DND-41 (cell line): Measurements from ENCODE around the gene MS4A14.

ENCODE experiments used
- ATAC-seq: fragments of 200-7000 bp; cut with Tn5 transposase; 3 replicates; pipeline ENCODE4 v1.9.1; 2021; ENCODE audit warnings: low read depth; ENCODE audit not compliant: insufficient read depth
- DNase-seq: peaks from one replicate; pipeline ENCODE4 v3.0.0-alpha.2; 2020
- H2AFZ ChIP-seq: 2 replicates; pipeline ENCODE4 v1.6.0; 2012; ENCODE audit warnings: low read depth, low read length
- H3K27ac ChIP-seq: 2 replicates; pipeline ENCODE4 v1.5.1; 2012; ENCODE audit warnings: low read length, inconsistent platforms
- H3K27me3 ChIP-seq: fragments of 200-600 bp; sonication (generic); 2 replicates; pipeline ENCODE4 v1.6.0; 2012; ENCODE audit warnings: low read length, mild to moderate bottlenecking, inconsistent platforms; ENCODE audit not compliant: insufficient read depth, poor library complexity
- H3K36me3 ChIP-seq: 2 replicates; pipeline ENCODE4 v1.5.1; 2012; ENCODE audit warnings: low read length, inconsistent platforms; ENCODE audit not compliant: insufficient read depth
- H3K4me1 ChIP-seq: 2 replicates; pipeline ENCODE4 v1.5.1; 2012; ENCODE audit warnings: mild to moderate bottlenecking, low read length; ENCODE audit not compliant: insufficient read depth
- H3K4me2 ChIP-seq: 2 replicates; pipeline ENCODE4 v1.6.0; 2012; ENCODE audit warnings: mild to moderate bottlenecking, moderate library complexity, low read length, inconsistent platforms; ENCODE audit not compliant: insufficient read depth
- H3K4me3 ChIP-seq, 2 experiments: fragments of 200-600 bp in 1 of 2; shearing (Covaris generic) in 1 of 2; 2 replicates each; pipeline ENCODE4 v1.5.1; 2012 to 2016; ENCODE audit warnings: inconsistent platforms in 2 of 2, low read length in 2 of 2, mild to moderate bottlenecking in 2 of 2, low read depth in 1 of 2, moderate library complexity in 1 of 2
- H3K79me2 ChIP-seq: 2 replicates; pipeline ENCODE4 v1.6.0; 2012; ENCODE audit warnings: low read length, inconsistent platforms; ENCODE audit not compliant: insufficient read depth
- H3K9ac ChIP-seq: 2 replicates; pipeline ENCODE4 v1.6.0; 2012; ENCODE audit warnings: low read depth, mild to moderate bottlenecking, inconsistent platforms, low read length, moderate library complexity
- H3K9me3 ChIP-seq: 2 replicates; pipeline ENCODE4 v1.5.1; 2012; ENCODE audit warnings: low read length, moderate library complexity, mild to moderate bottlenecking, inconsistent platforms; ENCODE audit not compliant: insufficient read depth, severe bottlenecking
- H4K20me1 ChIP-seq: 2 replicates; pipeline ENCODE4 v1.6.0; 2012; ENCODE audit warnings: low read length; ENCODE audit not compliant: insufficient read depth
- EZH2 ChIP-seq: IDR thresholded peaks from 3 replicates; pipeline ENCODE4 v1.6.1; 2012; ENCODE audit warnings: borderline replicate concordance, low read depth, mild to moderate bottlenecking, moderate library complexity, low read length, inconsistent platforms; ENCODE audit not compliant: severe bottlenecking
- TF ChIP-seq, protein P1 (sequence below): IDR thresholded peaks from 2 replicates; pipeline ENCODE4 v1.5.1; 2012; ENCODE audit warnings: borderline replicate concordance, low read length, moderate library complexity, mild to moderate bottlenecking; ENCODE audit not compliant: poor library complexity, severe bottlenecking; ENCODE audit errors: extremely low read depth

MS4A14 gene

DNA sequence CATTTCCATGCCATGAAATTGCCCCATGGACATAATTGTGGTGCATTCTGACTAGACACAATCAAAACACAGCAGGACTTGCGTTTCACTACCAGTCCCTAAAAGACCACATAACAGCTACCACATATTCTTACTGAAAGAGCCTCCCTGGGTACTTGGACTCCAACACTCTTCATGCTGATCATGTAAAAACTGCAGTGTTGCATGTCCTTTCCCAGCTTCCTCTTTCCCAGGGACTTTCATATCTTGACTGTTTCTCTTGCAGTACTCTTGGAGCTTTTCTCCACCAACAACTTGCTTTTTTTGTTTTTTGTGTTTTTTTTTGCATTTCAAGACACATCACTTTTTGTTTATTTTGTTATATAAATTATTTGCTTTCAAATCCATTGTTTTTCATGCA is 46.3 kb upstream of the MS4A14 start:
- no peak for DNase-seq

DNA sequence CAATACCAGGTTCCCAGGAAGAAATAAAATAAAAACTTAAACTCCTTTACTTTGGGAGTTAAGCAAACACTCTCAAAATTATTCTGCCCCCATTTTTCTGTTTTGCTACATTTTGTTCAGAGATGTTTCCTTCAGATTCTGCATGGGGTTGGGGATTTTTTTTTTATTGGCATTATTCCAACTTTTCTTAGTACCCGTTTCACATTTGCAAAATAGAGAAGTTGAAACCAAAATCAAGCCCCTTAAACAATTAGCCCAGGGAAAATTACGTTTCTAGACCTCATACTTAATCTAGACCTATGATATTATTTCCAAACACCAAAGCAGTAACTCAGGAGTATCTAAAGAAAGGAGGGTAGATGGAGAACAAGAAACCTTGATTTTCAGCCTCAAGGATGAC is 38.5 kb upstream of the MS4A14 start:
- TF ChIP-seq EZH2: no peak
- TF ChIP-seq, protein P1, sequence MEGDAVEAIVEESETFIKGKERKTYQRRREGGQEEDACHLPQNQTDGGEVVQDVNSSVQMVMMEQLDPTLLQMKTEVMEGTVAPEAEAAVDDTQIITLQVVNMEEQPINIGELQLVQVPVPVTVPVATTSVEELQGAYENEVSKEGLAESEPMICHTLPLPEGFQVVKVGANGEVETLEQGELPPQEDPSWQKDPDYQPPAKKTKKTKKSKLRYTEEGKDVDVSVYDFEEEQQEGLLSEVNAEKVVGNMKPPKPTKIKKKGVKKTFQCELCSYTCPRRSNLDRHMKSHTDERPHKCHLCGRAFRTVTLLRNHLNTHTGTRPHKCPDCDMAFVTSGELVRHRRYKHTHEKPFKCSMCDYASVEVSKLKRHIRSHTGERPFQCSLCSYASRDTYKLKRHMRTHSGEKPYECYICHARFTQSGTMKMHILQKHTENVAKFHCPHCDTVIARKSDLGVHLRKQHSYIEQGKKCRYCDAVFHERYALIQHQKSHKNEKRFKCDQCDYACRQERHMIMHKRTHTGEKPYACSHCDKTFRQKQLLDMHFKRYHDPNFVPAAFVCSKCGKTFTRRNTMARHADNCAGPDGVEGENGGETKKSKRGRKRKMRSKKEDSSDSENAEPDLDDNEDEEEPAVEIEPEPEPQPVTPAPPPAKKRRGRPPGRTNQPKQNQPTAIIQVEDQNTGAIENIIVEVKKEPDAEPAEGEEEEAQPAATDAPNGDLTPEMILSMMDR: no peak

More for the DNA sequence above, 46.3 kb upstream of the MS4A14 start:
- ATAC-seq: no peak
- Histone ChIP-seq H3K9me3 (peaks cover 8% of the 10 kb centered on the region), H3K4me2 (no peak overlapping the region), H3K4me1 (no peaks in the 10 kb centered on the region), H3K36me3 (no peaks in the 10 kb centered on the region), H4K20me1 (no peaks in the 10 kb centered on the region), H3K79me2 (no peaks in the 10 kb centered on the region), H2AFZ (no peak overlapping the region), H3K4me3 (no peak overlapping the region), H3K27ac (no peak overlapping the region), H3K9ac (no peak overlapping the region), H3K27me3 (no peaks in the 10 kb centered on the region)
- no peak for TF ChIP-seq EZH2
- TF ChIP-seq, protein P1: no peak

GRCh38 chr11:60360621-60361020 is 35.6 kb upstream of the MS4A14 start:
- peak overlapping the region in 1 of 2 experiments; percentile 21; a peak in 1 of 4 replicates for H3K4me3 ChIP-seq
- ATAC-seq (no peak), DNase-seq (peak; percentile 5)
- no peak overlapping the region for H3K27ac ChIP-seq
- H4K20me1 ChIP-seq: no peaks in the 10 kb centered on the region
- no peak overlapping the region for H2AFZ ChIP-seq
- no peak overlapping the region for H3K9ac ChIP-seq
- H3K79me2 ChIP-seq: no peaks in the 10 kb centered on the region
- no peak overlapping the region for H3K4me2 ChIP-seq
- H3K27me3 ChIP-seq: no peaks in the 10 kb centered on the region
- H3K36me3 ChIP-seq: no peaks in the 10 kb centered on the region
- no peaks in the 10 kb centered on the region for H3K4me1 ChIP-seq
- peaks cover 27% of the 10 kb centered on the region for H3K9me3 ChIP-seq
- TF ChIP-seq, protein P1: no peak
- TF ChIP-seq EZH2: no peak

More for the DNA sequence above, 38.5 kb upstream of the MS4A14 start:
- Histone ChIP-seq H3K4me2 (no peak overlapping the region), H3K36me3 (no peaks in the 10 kb centered on the region), H4K20me1 (no peaks in the 10 kb centered on the region), H3K4me1 (no peaks in the 10 kb centered on the region), H3K79me2 (no peaks in the 10 kb centered on the region), H2AFZ (no peak overlapping the region), H3K4me3 (no peak overlapping the region), H3K27me3 (no peaks in the 10 kb centered on the region), H3K9me3 (peaks cover 38% of the 10 kb centered on the region), H3K27ac (no peak overlapping the region), H3K9ac (no peak overlapping the region)
- DNase-seq: no peak
- no peak for ATAC-seq

GRCh38 chr11:60362241-60362640 is 34.0 kb upstream of the MS4A14 start:
- no peak for ATAC-seq
- Histone ChIP-seq H3K4me2 (no peak overlapping the region), H3K4me1 (no peaks in the 10 kb centered on the region), H2AFZ (no peak overlapping the region), H3K9ac (no peak overlapping the region), H4K20me1 (no peaks in the 10 kb centered on the region), H3K36me3 (no peaks in the 10 kb centered on the region), H3K4me3 (no peak overlapping the region), H3K27ac (no peak overlapping the region), H3K79me2 (no peaks in the 10 kb centered on the region), H3K9me3 (peaks cover 27% of the 10 kb centered on the region), H3K27me3 (no peaks in the 10 kb centered on the region)
- TF ChIP-seq EZH2: no peak
- TF ChIP-seq, protein P1: no peak
- DNase-seq: no peak
